HepG2 (cell line): Measurements from ENCODE around the gene FFAR2. TPM values are rescaled to one million over a fixed set of nuclear protein-coding genes. Genes with fewer than 3 reads are reported as not detected.

ENCODE experiments used
- ATAC-seq: fragments of 200-7000 bp; cut with Tn5 transposase; 3 replicates; pipeline ENCODE4 v1.9.1; 2020; ENCODE audit warnings: mild to moderate bottlenecking, moderate library complexity
- BruUV-seq: library from RNA; stranded (reverse); fragments of 400-500 nt; replicated peaks from 2 replicates; lab custom pipeline; 2021; lab: Mats Ljungman, UMichigan
- CTCF ChIA-PET: fragments of 300-600 bp; formaldehyde crosslinking; extraction: SDS; loops from one replicate; lab custom pipeline; 2021; ENCODE audit warnings: low total read pairs, inconsistent platforms, low intra/inter-chr PET ratio; lab: Yijun Ruan, JAX
- POLR2A ChIA-PET: fragments of 350-600 bp; sonication (Branson Sonifier 250); formaldehyde crosslinking; loops from one replicate; lab custom pipeline; 2020; ENCODE audit warnings: antibody characterized with exemption, inconsistent platforms; lab: Yijun Ruan, JAX
- DNase-seq: peaks from one replicate; pipeline ENCODE4 v3.0.0-alpha.2; 2015; ENCODE audit warnings: low spot score
- FAIRE-seq: peaks from 3 replicates; lab custom pipeline; 2011; peaks lifted over from hg19 to GRCh38; lab: Jason Lieb, UNC
- H2AFZ ChIP-seq: one replicate; pipeline ENCODE4 v1.6.1; 2011; ENCODE audit warnings: low read length, inconsistent platforms
- H3K27ac ChIP-seq: fragments of 300-600 bp; 3 replicates; pipeline ENCODE4 v1.8.0; 2011; ENCODE audit warnings: mixed run types, mild to moderate bottlenecking, mixed read lengths, low read length, inconsistent platforms; ENCODE audit not compliant: insufficient read depth; ENCODE audit errors: extremely low read length
- H3K27me3 ChIP-seq, 2 experiments: fragments of 200-600 bp in 1 of 2; 2 replicates in 1 of 2; 3 replicates in 1 of 2; pipeline versions ENCODE4 v1.6.0 to v1.8.0; 2011; ENCODE audit warnings: low read length in 2 of 2, mild to moderate bottlenecking in 2 of 2, moderate library complexity in 2 of 2, inconsistent platforms in 1 of 2; ENCODE audit not compliant: insufficient read depth in 2 of 2, control insufficient read depth in 1 of 2
- H3K36me3 ChIP-seq, 2 experiments: fragments of 200-600 bp in 1 of 2; replicated peaks in 1 of 2; 2 replicates in 1 of 2; 3 replicates in 1 of 2; pipeline versions ENCODE4 v1.5.1 to v1.8.0; 2011; ENCODE audit warnings: low read length in 2 of 2, inconsistent platforms in 1 of 2; ENCODE audit not compliant: insufficient read depth in 2 of 2, control insufficient read depth in 1 of 2
- H3K4me1 ChIP-seq: 2 replicates; pipeline ENCODE4 v1.5.1; 2012; ENCODE audit warnings: low read length, inconsistent platforms; ENCODE audit not compliant: insufficient read depth
- H3K4me2 ChIP-seq: 2 replicates; pipeline ENCODE4 v1.6.0; 2011; ENCODE audit warnings: low read depth, low read length, inconsistent platforms
- H3K4me3 ChIP-seq, 3 experiments: fragments of 200-600 bp in 1 of 3; sonication (generic), shearing (Covaris generic) in 1 of 3; replicated peaks in 1 of 3; 2 replicates each; pipeline ENCODE4 v1.5.1; 2011 to 2016; ENCODE audit warnings: low read length in 3 of 3, inconsistent platforms in 2 of 3, low read depth in 2 of 3, mild to moderate bottlenecking in 2 of 3, control low read depth in 1 of 3, mixed read lengths in 1 of 3; ENCODE audit not compliant: insufficient read depth in 1 of 3
- H3K79me2 ChIP-seq: one replicate; pipeline ENCODE4 v1.6.1; 2011; ENCODE audit warnings: low read length, inconsistent platforms; ENCODE audit not compliant: insufficient read depth
- H3K9ac ChIP-seq: 2 replicates; pipeline ENCODE4 v1.6.0; 2011; ENCODE audit warnings: mild to moderate bottlenecking, low read depth, low read length, inconsistent platforms; ENCODE audit not compliant: insufficient read depth
- H3K9me3 ChIP-seq: 2 replicates; pipeline ENCODE4 v1.5.1; 2012; ENCODE audit warnings: mild to moderate bottlenecking, low read length
- H4K20me1 ChIP-seq: 2 replicates; pipeline ENCODE4 v1.6.0; 2011; ENCODE audit warnings: inconsistent platforms, mild to moderate bottlenecking, low read length, moderate library complexity; ENCODE audit not compliant: insufficient read depth
- ATF2 ChIP-seq: sonication (generic); formaldehyde crosslinking; IDR thresholded peaks from 2 replicates; pipeline ENCODE4 v1.4.0; 2020; ENCODE audit warnings: missing genetic modification reagents
- HMG20A ChIP-seq: IDR thresholded peaks from 2 replicates; pipeline ENCODE4 v1.6.1; 2016; ENCODE audit warnings: borderline replicate concordance
- NBN ChIP-seq: fragments of 450-650 bp; conservative IDR thresholded peaks from 2 replicates; pipeline ENCODE4 v1.6.1; 2017
- NRL ChIP-seq: sonication (generic); formaldehyde crosslinking; IDR thresholded peaks from 2 replicates; pipeline ENCODE4 v1.5.0; 2020; ENCODE audit warnings: missing genetic modification reagents, mild to moderate bottlenecking, moderate library complexity, borderline replicate concordance
- SMAD3 ChIP-seq: sonication (generic); formaldehyde crosslinking; IDR thresholded peaks from 2 replicates; pipeline ENCODE4 v1.4.0; 2020; ENCODE audit warnings: missing genetic modification reagents
- TAF15 ChIP-seq: fragments of 200-400 bp; formaldehyde crosslinking; IDR thresholded peaks from one replicate; pipeline ENCODE4 v1.6.1; 2018; ENCODE audit warnings: mild to moderate bottlenecking, low read depth, low read length; ENCODE audit not compliant: poor library complexity, severe bottlenecking
- TBX3 ChIP-seq: fragments of 450-650 bp; IDR thresholded peaks from 2 replicates; pipeline ENCODE4 v1.6.1; 2017; ENCODE audit warnings: antibody characterized with exemption, mild to moderate bottlenecking, inconsistent platforms, borderline replicate concordance
- TFDP2 ChIP-seq: sonication (generic); formaldehyde crosslinking; IDR thresholded peaks from 2 replicates; pipeline ENCODE4 v1.4.0; 2020; ENCODE audit warnings: missing genetic modification reagents
- ZMYM3 ChIP-seq: sonication (generic); formaldehyde crosslinking; IDR thresholded peaks from 2 replicates; pipeline ENCODE4 v1.5.1; 2020; ENCODE audit warnings: mild to moderate bottlenecking, missing genetic modification reagents
- ZNF24 ChIP-seq: fragments of 450-650 bp; IDR thresholded peaks from 2 replicates; pipeline ENCODE4 v1.6.1; 2017; ENCODE audit warnings: antibody characterized with exemption, mild to moderate bottlenecking
- ZNF337 ChIP-seq: sonication (generic); formaldehyde crosslinking; IDR thresholded peaks from 2 replicates; pipeline ENCODE4 v1.5.1; 2020; ENCODE audit warnings: missing genetic modification reagents, low read depth, mild to moderate bottlenecking, borderline replicate concordance
- ZNF878 ChIP-seq: sonication (generic); formaldehyde crosslinking; IDR thresholded peaks from 2 replicates; pipeline ENCODE4 v1.8.1; 2023; ENCODE audit warnings: mild to moderate bottlenecking, missing genetic modification reagents, moderate library complexity
- ZZZ3 ChIP-seq: sonication (generic); formaldehyde crosslinking; IDR thresholded peaks from 2 replicates; pipeline ENCODE4 v1.4.0; 2020; ENCODE audit warnings: missing genetic modification reagents, mild to moderate bottlenecking, borderline replicate concordance
- WGBS: methylation state at CpG from one replicate; pipeline ENCODE4 v1.1.6; 2017; ENCODE audit warnings: low lambda C conversion rate; 5-methylcytosine and 5-hydroxymethylcytosine counted together
- in situ Hi-C: cut with HindIII; loops from 2 replicates; pipeline ENCODE4 v1.10.0; 2017; ENCODE audit warnings: low pct_unique_long_range_greater_than_20kb; ENCODE audit not compliant: extremely low pct_ligation_motif_present
- intact Hi-C: fragments of 100-400 bp; cut with micrococcal nuclease; formaldehyde crosslinking; loops from one replicate; pipeline ENCODE4 v1.10.0; 2022; ENCODE audit not compliant: unreplicated experiment
- polyA plus RNA-seq, 8 experiments: library from polyadenylated mRNA; depleted of rRNA in 3 of 8; stranded (reverse) in 7 of 8; unstranded in 1 of 8; fragments of >200 nt; fragmentation: Illumina TruSeq in 4 of 8; extraction: Trizol in 4 of 8; gene quantifications; 2 replicates each; pipeline versions ENCODE4 v1.2.1 to v1.2.3, GENCODE V29; 2011 to 2016; ENCODE audit warnings: low read depth in 4 of 8, missing spikeins in 1 of 8, mixed read lengths in 1 of 8; ENCODE audit not compliant: insufficient read depth in 1 of 8
- total RNA-seq, 5 experiments: library from RNA; depleted of rRNA; stranded (reverse); fragments of >200 nt; fragmentation: Illumina TruSeq; extraction: Trizol; gene quantifications; 2 replicates each; pipeline ENCODE4 v1.2.3, GENCODE V29; 2016; ENCODE audit warnings: low read depth in 1 of 5

Gene FFAR2
- total and polyA plus RNA-seq, 2 of the 13 experiments (the other 11 are each of a cell fraction or from before 2014, with no cell fraction given), result 0.12 TPM; not detected in 1

- intact Hi-C loops (no loop called here), in situ Hi-C loops (no loop called here)
- TF ChIP-seq HMG20A (CRISPR knock-in tag) (no peak), ZNF24 (no peak), NRL (CRISPR knock-in tag) (no peak)
Measured at GRCh38 chr19:35449359-35450043, 1.4 kb downstream of the FFAR2 start.

GRCh38 chr19:35451338-35452096 lies 3.5 kb downstream of the FFAR2 start:
- DNase-seq (no peak), ATAC-seq (no peak), FAIRE-seq (no peak)
- Histone ChIP-seq H3K4me1 (peaks cover 53% of the 10 kb centered on the region), H3K79me2 (no peaks in the 10 kb centered on the region), H3K36me3 (no peaks in the 10 kb centered on the region), H4K20me1 (no peaks in the 10 kb centered on the region), H3K9me3 (no peaks in the 10 kb centered on the region), H3K27me3 (peaks cover 5 to 32% of the 10 kb centered on the region in 2 experiments), H3K4me2 (no peak overlapping the region), H3K27ac (no peak overlapping the region), H2AFZ (no peak overlapping the region), H3K9ac (no peak overlapping the region), H3K4me3 (no peak overlapping the region)
- no TSS peak for BruUV-seq
- ChIA-PET POLR2A (no interaction called here), CTCF (no interaction called here)
- in situ Hi-C loops (no loop called here), intact Hi-C loops (no loop called here)
- WGBS, result 38% methylated on average over 7 of the region's 7 CpGs
- TF ChIP-seq ZZZ3 (CRISPR knock-in tag) (no peak), TBX3 (no peak), TAF15 (no peak), TFDP2 (CRISPR knock-in tag) (no peak), ZNF878 (CRISPR knock-in tag) (no peak), ZNF337 (CRISPR knock-in tag) (no peak), ZMYM3 (CRISPR knock-in tag) (no peak), NBN (no peak), ATF2 (no peak), SMAD3 (no peak)

More at GRCh38 chr19:35449359-35450043, 1.4 kb downstream of the FFAR2 start:
- H3K9ac ChIP-seq, result no peak overlapping the region
- H3K36me3 ChIP-seq, result no peaks in the 10 kb centered on the region
- DNase-seq, result no peak
- H3K27ac ChIP-seq, result no peak overlapping the region
- POLR2A ChIA-PET, result interaction anchor here (1.0 kb wide), 1 partner anchor 61 kb away, joined by 3 read pairs; no protein-coding TSS in a partner anchor
- WGBS, result 64% methylated on average over 15 of the region's 27 CpGs
- H3K9me3 ChIP-seq, result no peaks in the 10 kb centered on the region
- H3K79me2 ChIP-seq, result no peaks in the 10 kb centered on the region
- H4K20me1 ChIP-seq, result no peaks in the 10 kb centered on the region
- no peak for ATAC-seq
- no TSS peak for BruUV-seq
- H3K4me1 ChIP-seq, result peaks cover 36% of the 10 kb centered on the region
- no peak overlapping the region for H2AFZ ChIP-seq
- CTCF ChIA-PET, result no interaction called here
- no peak for FAIRE-seq
- H3K4me2 ChIP-seq, result no peak overlapping the region
- H3K27me3 ChIP-seq, result peaks cover 5 to 41% of the 10 kb centered on the region in 2 experiments
- no peak overlapping the region for H3K4me3 ChIP-seq
